DND-41 (cell line): ENCODE results near the gene HSF4.

Experiments used
- ATAC-seq: fragments of 200-7000 bp; cut with Tn5 transposase; 3 replicates; pipeline ENCODE4 v1.9.1; 2021; ENCODE audit warnings: low read depth; ENCODE audit not compliant: insufficient read depth
- DNase-seq: peaks from one replicate; pipeline ENCODE4 v3.0.0-alpha.2; 2020
- H2AFZ ChIP-seq: 2 replicates; pipeline ENCODE4 v1.6.0; 2012; ENCODE audit warnings: low read depth, low read length
- H3K27ac ChIP-seq: 2 replicates; pipeline ENCODE4 v1.5.1; 2012; ENCODE audit warnings: low read length, inconsistent platforms
- H3K27me3 ChIP-seq: fragments of 200-600 bp; sonication (generic); 2 replicates; pipeline ENCODE4 v1.6.0; 2012; ENCODE audit warnings: low read length, mild to moderate bottlenecking, inconsistent platforms; ENCODE audit not compliant: insufficient read depth, poor library complexity
- H3K36me3 ChIP-seq: 2 replicates; pipeline ENCODE4 v1.5.1; 2012; ENCODE audit warnings: low read length, inconsistent platforms; ENCODE audit not compliant: insufficient read depth
- H3K4me1 ChIP-seq: 2 replicates; pipeline ENCODE4 v1.5.1; 2012; ENCODE audit warnings: mild to moderate bottlenecking, low read length; ENCODE audit not compliant: insufficient read depth
- H3K4me2 ChIP-seq: 2 replicates; pipeline ENCODE4 v1.6.0; 2012; ENCODE audit warnings: mild to moderate bottlenecking, moderate library complexity, low read length, inconsistent platforms; ENCODE audit not compliant: insufficient read depth
- H3K4me3 ChIP-seq, 2 experiments: fragments of 200-600 bp in 1 of 2; shearing (Covaris generic) in 1 of 2; 2 replicates each; pipeline ENCODE4 v1.5.1; 2012 to 2016; ENCODE audit warnings: inconsistent platforms in 2 of 2, low read length in 2 of 2, mild to moderate bottlenecking in 2 of 2, low read depth in 1 of 2, moderate library complexity in 1 of 2
- H3K79me2 ChIP-seq: 2 replicates; pipeline ENCODE4 v1.6.0; 2012; ENCODE audit warnings: low read length, inconsistent platforms; ENCODE audit not compliant: insufficient read depth
- H3K9ac ChIP-seq: 2 replicates; pipeline ENCODE4 v1.6.0; 2012; ENCODE audit warnings: low read depth, mild to moderate bottlenecking, inconsistent platforms, low read length, moderate library complexity
- H3K9me3 ChIP-seq: 2 replicates; pipeline ENCODE4 v1.5.1; 2012; ENCODE audit warnings: low read length, moderate library complexity, mild to moderate bottlenecking, inconsistent platforms; ENCODE audit not compliant: insufficient read depth, severe bottlenecking
- H4K20me1 ChIP-seq: 2 replicates; pipeline ENCODE4 v1.6.0; 2012; ENCODE audit warnings: low read length; ENCODE audit not compliant: insufficient read depth
- CTCF ChIP-seq: IDR thresholded peaks from 2 replicates; pipeline ENCODE4 v1.5.1; 2012; ENCODE audit warnings: borderline replicate concordance, low read length, moderate library complexity, mild to moderate bottlenecking; ENCODE audit not compliant: poor library complexity, severe bottlenecking; ENCODE audit errors: extremely low read depth
- EZH2 ChIP-seq: IDR thresholded peaks from 3 replicates; pipeline ENCODE4 v1.6.1; 2012; ENCODE audit warnings: borderline replicate concordance, low read depth, mild to moderate bottlenecking, moderate library complexity, low read length, inconsistent platforms; ENCODE audit not compliant: severe bottlenecking

Gene HSF4

GRCh38 chr16:67199011-67199807 lies 34.7 kb downstream of the HSF4 start, which contains the start of gene ELMO3:
Gene ELMO3 (plus strand): TSS chr16:67199131. CDS start chr16:67199327, 196 bp downstream.
- H3K9me3 ChIP-seq: no peaks in the 10 kb centered on the region
- no peak within 1 kb of the TSS for H3K4me3 ChIP-seq
- TF ChIP-seq CTCF (no peak), EZH2 (no peak)
- no peaks in the 10 kb centered on the region for H3K27me3 ChIP-seq
- no peak within 1 kb of the TSS for H2AFZ ChIP-seq
- no peak within 1 kb of the TSS for H3K27ac ChIP-seq
- peaks cover 6% of the 10 kb centered on the region for H3K4me1 ChIP-seq
- H3K79me2 ChIP-seq: peaks cover 10% of the 10 kb centered on the region
- H4K20me1 ChIP-seq: peaks cover 37% of the 10 kb centered on the region
- H3K36me3 ChIP-seq: peaks cover 93% of the 10 kb centered on the region
- DNase-seq (no peak), ATAC-seq (no peak)
- no peak within 1 kb of the TSS for H3K9ac ChIP-seq
- no peak within 1 kb of the TSS for H3K4me2 ChIP-seq

DNA sequence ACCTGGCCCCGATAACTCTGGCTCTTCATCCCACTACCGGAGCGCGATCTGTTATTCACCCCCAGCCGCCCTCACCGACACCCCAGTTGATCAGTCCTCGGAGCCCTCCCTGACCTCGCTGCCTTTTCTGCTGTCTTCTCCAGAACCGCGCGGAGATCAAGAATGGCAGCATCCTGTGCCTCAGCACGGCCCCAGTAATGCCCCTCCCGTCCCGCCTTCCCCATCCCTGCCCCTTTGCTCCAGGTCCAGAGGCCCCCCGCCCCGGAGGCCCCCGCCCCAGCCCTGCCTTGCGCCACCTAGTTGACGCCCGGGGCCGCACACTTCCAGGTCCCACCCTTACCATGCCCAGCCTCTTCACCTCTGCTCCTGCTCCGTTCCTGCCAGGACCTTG lies 35.3 kb downstream of the HSF4 start:
- Histone ChIP-seq H3K4me2 (no peak overlapping the region), H3K9ac (no peak overlapping the region), H2AFZ (no peak overlapping the region), H3K4me1 (no peaks in the 10 kb centered on the region; the same call in none of the 2 replicates), H3K36me3 (peaks cover 89% of the 10 kb centered on the region), H3K27ac (no peak overlapping the region), H3K27me3 (no peaks in the 10 kb centered on the region), H3K9me3 (no peaks in the 10 kb centered on the region), H3K79me2 (peaks cover 4% of the 10 kb centered on the region), H4K20me1 (peaks cover 31% of the 10 kb centered on the region), H3K4me3 (no peak overlapping the region)
- DNase-seq (no peak), ATAC-seq (no peak)
- TF ChIP-seq EZH2: no peak

- Histone ChIP-seq H3K4me3 (no peak overlapping the region), H3K27ac (no peak overlapping the region), H3K4me2 (no peak overlapping the region), H2AFZ (no peak overlapping the region), H3K79me2 (peaks cover 1% of the 10 kb centered on the region), H3K4me1 (no peaks in the 10 kb centered on the region; the same call in 1 of the 2 replicates), H3K9me3 (no peaks in the 10 kb centered on the region), H3K9ac (no peak overlapping the region), H4K20me1 (peaks cover 31% of the 10 kb centered on the region), H3K27me3 (no peaks in the 10 kb centered on the region), H3K36me3 (peaks cover 82% of the 10 kb centered on the region)
- TF ChIP-seq EZH2 (no peak), CTCF (no peak)
- DNase-seq (no peak), ATAC-seq (no peak)
Measured at GRCh38 chr16:67200491-67200890, 35.9 kb downstream of the HSF4 start.
